H1 (cell line): ENCODE data around the gene CCDC171. TPM values are rescaled to one million over a fixed set of nuclear protein-coding genes. Genes with fewer than 3 reads are reported as not detected.

Source experiments
- CTCF ChIA-PET: fragments of 300-600 bp; sonication (Branson Sonifier 250); formaldehyde crosslinking; loops from one replicate; lab custom pipeline; 2021; ENCODE audit not compliant: partially characterized antibody; lab: Charles Lee
- POLR2A ChIA-PET: fragments of 300-600 bp; sonication (Branson Sonifier 250); formaldehyde crosslinking; loops from one replicate; lab custom pipeline; 2021; ENCODE audit warnings: inconsistent platforms; ENCODE audit not compliant: partially characterized antibody; lab: Charles Lee
- DNase-seq, 2 experiments: peaks; one replicate each; pipeline versions ENCODE4 v3.0.0 to v3.0.0-alpha.2; 2010 to 2022; ENCODE audit warnings: low spot score in 2 of 2, low read depth in 1 of 2, mixed read lengths in 1 of 2
- FAIRE-seq: peaks from 2 replicates; lab custom pipeline; 2011; peaks lifted over from hg19 to GRCh38; lab: Jason Lieb, UNC
- H2AFZ ChIP-seq: 2 replicates; pipeline ENCODE4 v1.8.1; 2012; ENCODE audit warnings: low read length, inconsistent platforms
- H2AK5ac ChIP-seq: 2 replicates; pipeline ENCODE4 v1.6.1; 2013; ENCODE audit warnings: low read depth, low read length
- H2BK120ac ChIP-seq: replicated peaks from 2 replicates; pipeline ENCODE3; 2013; ENCODE audit warnings: low read depth, low read length, inconsistent platforms
- H2BK12ac ChIP-seq: 2 replicates; pipeline ENCODE4 v1.6.1; 2013; ENCODE audit warnings: low read depth, low read length
- H2BK15ac ChIP-seq: 2 replicates; pipeline ENCODE4 v1.6.1; 2013; ENCODE audit warnings: low read length
- H2BK20ac ChIP-seq: 2 replicates; pipeline ENCODE4 v1.6.1; 2013; ENCODE audit warnings: low read length
- H2BK5ac ChIP-seq: 2 replicates; pipeline ENCODE4 v1.6.1; 2013; ENCODE audit warnings: low read depth, low read length
- H3K14ac ChIP-seq: 2 replicates; pipeline ENCODE4 v1.6.1; 2013; ENCODE audit warnings: inconsistent platforms; ENCODE audit not compliant: insufficient read length
- H3K18ac ChIP-seq: 2 replicates; pipeline ENCODE4 v1.6.1; 2013; ENCODE audit warnings: low read length; ENCODE audit errors: extremely low read depth
- H3K23ac ChIP-seq: 2 replicates; pipeline ENCODE4 v1.6.1; 2013; ENCODE audit warnings: inconsistent platforms; ENCODE audit not compliant: insufficient read length
- H3K23me2 ChIP-seq: 2 replicates; pipeline ENCODE4 v1.6.1; 2013; ENCODE audit warnings: low read depth, low read length
- H3K27ac ChIP-seq: 2 replicates; pipeline ENCODE4 v1.6.1; 2011; ENCODE audit warnings: low read depth, low read length, inconsistent platforms
- H3K27me3 ChIP-seq, 4 experiments: replicated peaks in 1 of 4; 1 replicate in 1 of 4; 2 replicates in 3 of 4; pipeline versions ENCODE4 v1.6.1 to v1.8.1; 2011 to 2013; ENCODE audit warnings: low read length in 3 of 4, mild to moderate bottlenecking in 3 of 4, inconsistent platforms in 2 of 4, mixed read lengths in 2 of 4, moderate library complexity in 1 of 4; ENCODE audit not compliant: control insufficient read depth in 3 of 4, insufficient read depth in 3 of 4; ENCODE audit errors: extremely low read depth in 1 of 4
- H3K36me3 ChIP-seq, 4 experiments: 2 replicates each; pipeline versions ENCODE4 v1.6.1 to v1.8.1; 2011 to 2013; ENCODE audit warnings: mild to moderate bottlenecking in 4 of 4, low read length in 3 of 4, moderate library complexity in 2 of 4, control low read depth in 1 of 4, inconsistent platforms in 1 of 4; ENCODE audit not compliant: insufficient read depth in 4 of 4, control insufficient read depth in 2 of 4
- H3K4ac ChIP-seq: replicated peaks from 2 replicates; pipeline ENCODE3; 2013; ENCODE audit warnings: low read length, low read depth, mixed read lengths, inconsistent platforms; ENCODE audit not compliant: insufficient read length
- H3K4me1 ChIP-seq, 4 experiments: replicated peaks in 1 of 4; 1 replicate in 1 of 4; 2 replicates in 3 of 4; pipeline versions ENCODE4 v1.6.1 to v1.8.1; 2011 to 2013; ENCODE audit warnings: low read length in 3 of 4, inconsistent platforms in 2 of 4, mixed read lengths in 1 of 4; ENCODE audit not compliant: insufficient read depth in 4 of 4, control insufficient read depth in 3 of 4
- H3K4me2 ChIP-seq, 2 experiments: 2 replicates each; pipeline versions ENCODE4 v1.6.1 to v1.8.1; 2011 to 2013; ENCODE audit warnings: low read depth in 2 of 2, low read length in 2 of 2, control low read depth in 1 of 2, inconsistent platforms in 1 of 2, mild to moderate bottlenecking in 1 of 2; ENCODE audit not compliant: insufficient read depth in 1 of 2
- H3K4me3 ChIP-seq, 4 experiments: fragments of 200-600, 300-600 bp in 1 of 4; sonication (generic), shearing (Covaris generic), sonication (Bioruptor Twin) in 1 of 4; 2 replicates each; pipeline versions ENCODE4 v1.5.1 to v1.8.1; 2011 to 2016; ENCODE audit warnings: low read length in 4 of 4, low read depth in 3 of 4, control low read depth in 2 of 4, inconsistent platforms in 2 of 4, mild to moderate bottlenecking in 2 of 4, mixed read lengths in 1 of 4, moderate library complexity in 1 of 4; ENCODE audit not compliant: insufficient read depth in 2 of 4; ENCODE audit errors: extremely low read depth in 1 of 4
- H3K56ac ChIP-seq: replicated peaks from 2 replicates; pipeline ENCODE3; 2013; ENCODE audit warnings: low read depth, mild to moderate bottlenecking, mixed read lengths, low read length, inconsistent platforms; ENCODE audit not compliant: insufficient read length
- H3K79me1 ChIP-seq: 2 replicates; pipeline ENCODE4 v1.6.1; 2013; ENCODE audit warnings: low read depth, low read length, control low read depth
- H3K79me2 ChIP-seq, 2 experiments: 2 replicates each; pipeline versions ENCODE4 v1.6.1 to v1.8.1; 2012 to 2013; ENCODE audit warnings: low read length in 2 of 2, mild to moderate bottlenecking in 2 of 2, inconsistent platforms in 1 of 2; ENCODE audit not compliant: insufficient read depth in 2 of 2, control insufficient read depth in 1 of 2
- H3K9ac ChIP-seq, 4 experiments: replicated peaks in 1 of 4; 1 replicate in 1 of 4; 2 replicates in 3 of 4; pipeline versions ENCODE4 v1.6.1 to v1.8.1; 2011 to 2013; ENCODE audit warnings: low read depth in 3 of 4, low read length in 3 of 4, control low read depth in 2 of 4, mild to moderate bottlenecking in 2 of 4, moderate library complexity in 2 of 4, inconsistent platforms in 1 of 4; ENCODE audit errors: extremely low read depth in 1 of 4
- H3K9me3 ChIP-seq, 2 experiments: 2 replicates each; pipeline versions ENCODE4 v1.6.1 to v1.8.1; 2012 to 2013; ENCODE audit warnings: mild to moderate bottlenecking in 2 of 2, moderate library complexity in 2 of 2, control low read depth in 1 of 2, inconsistent platforms in 1 of 2, low read depth in 1 of 2, low read length in 1 of 2, mixed read lengths in 1 of 2; ENCODE audit not compliant: insufficient read depth in 2 of 2
- H4K20me1 ChIP-seq, 2 experiments: replicated peaks in 1 of 2; 2 replicates each; pipeline versions ENCODE3 to v1.8.1; 2011 to 2013; ENCODE audit warnings: inconsistent platforms in 2 of 2, low read length in 2 of 2, mild to moderate bottlenecking in 1 of 2; ENCODE audit not compliant: insufficient read depth in 2 of 2, control insufficient read depth in 1 of 2
- H4K5ac ChIP-seq: 2 replicates; pipeline ENCODE4 v1.6.1; 2013; ENCODE audit warnings: low read length, low read depth, mixed read lengths, inconsistent platforms; ENCODE audit not compliant: insufficient read length
- H4K8ac ChIP-seq: 2 replicates; pipeline ENCODE4 v1.8.0; 2013; ENCODE audit warnings: mild to moderate bottlenecking, moderate library complexity, low read length, inconsistent platforms; ENCODE audit not compliant: insufficient read depth; ENCODE audit errors: extremely low read depth
- H4K91ac ChIP-seq: replicated peaks from 2 replicates; pipeline ENCODE3; 2013; ENCODE audit warnings: low read length, mixed read lengths, inconsistent platforms; ENCODE audit not compliant: insufficient read length
- BACH1 ChIP-seq: IDR thresholded peaks from 2 replicates; pipeline ENCODE4 v1.6.1; 2012; ENCODE audit warnings: low read length, improper control_type of control experiment
- EP300 ChIP-seq, 2 experiments: IDR thresholded peaks; 1 replicate in 1 of 2; 2 replicates in 1 of 2; pipeline ENCODE4 v1.6.1; 2011 to 2012; ENCODE audit warnings: low read depth in 2 of 2, low read length in 2 of 2, mild to moderate bottlenecking in 2 of 2, borderline replicate concordance in 1 of 2, inconsistent platforms in 1 of 2, moderate library complexity in 1 of 2
- EZH2 ChIP-seq: fragments of 200-600 bp; sonication (generic); IDR thresholded peaks from 2 replicates; pipeline ENCODE4 v1.7.1; 2012; ENCODE audit warnings: low read depth, mild to moderate bottlenecking, moderate library complexity, low read length, inconsistent platforms; ENCODE audit not compliant: severe bottlenecking
- HDAC2 ChIP-seq, 2 experiments: fragments of 300-600 bp in 1 of 2; sonication (generic) in 1 of 2; IDR thresholded peaks; 2 replicates each; pipeline ENCODE4 v1.6.1; 2011 to 2012; ENCODE audit warnings: low read depth in 2 of 2, low read length in 2 of 2, mild to moderate bottlenecking in 2 of 2, moderate library complexity in 2 of 2, borderline replicate concordance in 1 of 2, inconsistent platforms in 1 of 2
- KDM1A ChIP-seq: fragments of 200-600, 300-600 bp; sonication (generic); IDR thresholded peaks from 2 replicates; pipeline ENCODE4 v1.7.1; 2016; ENCODE audit warnings: mild to moderate bottlenecking, low read length, borderline replicate concordance
- NANOG ChIP-seq: IDR thresholded peaks from 2 replicates; pipeline ENCODE4 v1.6.1; 2011; ENCODE audit warnings: low read length, low read depth, mild to moderate bottlenecking, inconsistent platforms; ENCODE audit not compliant: insufficient read depth, poor library complexity, severe bottlenecking
- RAD21 ChIP-seq, 2 experiments: IDR thresholded peaks in 1 of 2; conservative IDR thresholded peaks in 1 of 2; 2 replicates each; pipeline ENCODE4 v1.6.1; 2011; ENCODE audit warnings: low read depth in 2 of 2, low read length in 2 of 2, improper control_type of control experiment in 1 of 2, inconsistent platforms in 1 of 2, mild to moderate bottlenecking in 1 of 2, moderate library complexity in 1 of 2
- WGBS, 2 experiments: shearing (Covaris generic) in 1 of 2; methylation state at CpG; one replicate each; pipeline versions ENCODE4 v1.1.6 to v1.1.7; 2013 to 2015; ENCODE audit warnings: low lambda C conversion rate in 2 of 2, mixed read lengths in 2 of 2, inconsistent platforms in 1 of 2, low coverage in 1 of 2, missing lambda C conversion rate in 1 of 2; ENCODE audit not compliant: insufficient replicate concordance in 2 of 2, insufficient coverage in 1 of 2, insufficient read length in 1 of 2; ENCODE audit errors: extremely low coverage in 1 of 2, missing lambda C conversion rate in 1 of 2; 5-methylcytosine and 5-hydroxymethylcytosine counted together
- polyA plus RNA-seq, 7 experiments: library from polyadenylated mRNA; depleted of rRNA in 3 of 7; stranded (reverse) in 5 of 7; unstranded in 2 of 7; fragments of >200 nt in 5 of 7; fragments of 200-250 nt in 2 of 7; gene quantifications; 1 replicate in 5 of 7; 2 replicates in 1 of 7; 4 replicates in 1 of 7; pipeline versions ENCODE4 v1.2.1 to v1.2.3, GENCODE V29; 2011 to 2013; ENCODE audit warnings: missing spikeins in 2 of 7, mixed read lengths in 2 of 7
- total RNA-seq: library from RNA; stranded (reverse); fragmentation: NEBNext Ultra II Directional; extraction: Animal tissue kit (Norgen Biotek cat#: 25700); gene quantifications from 2 replicates; pipeline ENCODE4 v1.2.1, GENCODE V29; 2021

Gene CCDC171
- total and polyA plus RNA-seq, 2 of the 8 experiments (the other 6 are each of a cell fraction or from before 2014, with no cell fraction given) = 0.83 to 2.3 TPM

DNA sequence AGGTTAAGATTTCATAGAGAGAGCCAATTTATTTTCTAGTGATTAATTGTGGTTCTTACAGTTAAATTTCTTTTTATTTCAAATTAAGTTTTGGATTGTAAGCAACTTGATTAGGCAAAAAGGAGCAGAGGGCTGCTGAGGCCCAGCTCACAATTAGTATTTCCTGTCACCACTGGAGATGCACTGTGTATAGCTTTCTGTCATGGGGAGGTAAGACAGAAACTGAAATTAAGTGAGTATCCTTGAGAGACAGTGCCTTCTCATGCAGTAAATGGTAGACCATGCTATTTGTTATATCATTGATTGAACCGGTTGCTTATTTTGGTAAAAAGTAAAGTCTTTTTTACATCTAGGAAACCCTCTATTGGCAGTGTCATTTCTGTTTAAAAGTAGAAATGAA lies 190.7 kb downstream of the CCDC171 start:
- no peak overlapping the region for H4K5ac ChIP-seq
- no peak overlapping the region for H3K27ac ChIP-seq
- no peak overlapping the region for H2BK12ac ChIP-seq
- no peaks in the 10 kb centered on the region for H4K20me1 ChIP-seq
- no peak overlapping the region for H3K14ac ChIP-seq
- no peak overlapping the region for H2AFZ ChIP-seq
- H3K79me1 ChIP-seq = no peaks in the 10 kb centered on the region
- no peak overlapping the region for H3K4ac ChIP-seq
- H3K27me3 ChIP-seq = no peaks in the 10 kb centered on the region
- no peak overlapping the region for H4K91ac ChIP-seq
- 0 out of 7 replicates have a peak, but pooled peaks cover 0 to 3% (median 0%) of the 10 kb centered on the region in 4 experiments for H3K4me1 ChIP-seq
- H4K8ac ChIP-seq = no peak overlapping the region
- H3K23me2 ChIP-seq = no peaks in the 10 kb centered on the region
- 90% methylated on average over 1 of the region's 1 CpG; no CpG with 5 or more reads in 1 of the 2 experiments for WGBS, 2 experiments
- no peaks in the 10 kb centered on the region for H3K9me3 ChIP-seq
- H3K56ac ChIP-seq = no peak overlapping the region
- FAIRE-seq (no peak), DNase-seq (no peak)
- H3K79me2 ChIP-seq = no peaks in the 10 kb centered on the region
- H3K18ac ChIP-seq = no peak overlapping the region
- H2BK120ac ChIP-seq = no peak overlapping the region
- no peak overlapping the region for H2BK15ac ChIP-seq
- H3K23ac ChIP-seq = no peak overlapping the region
- no peak overlapping the region for H2AK5ac ChIP-seq
- no peaks in the 10 kb centered on the region for H3K36me3 ChIP-seq
- H3K9ac ChIP-seq = no peak overlapping the region
- no peak overlapping the region for H2BK20ac ChIP-seq
- no peak overlapping the region for H3K4me3 ChIP-seq
- CTCF ChIA-PET = interaction anchor here (1.3 kb wide), 1 partner anchor 17 kb away, joined by 4 read pairs; no protein-coding TSS in a partner anchor
- TF ChIP-seq KDM1A = no peak
- no peak for TF ChIP-seq NANOG
- TF ChIP-seq EP300 (IDR thresholded peaks at IDR 0.05; ENCODE audit: borderline replicate concordance in 1 of 2, low read depth in 2 of 2, low read length in 2 of 2) = no peak
- no peak for TF ChIP-seq BACH1
- TF ChIP-seq HDAC2 (IDR thresholded peaks at IDR 0.05; ENCODE audit: borderline replicate concordance in 1 of 2, low read depth in 2 of 2, low read length in 2 of 2) = no peak
- no peak for TF ChIP-seq EZH2
- no peak for TF ChIP-seq RAD21 (IDR thresholded peaks at IDR 0.05 in 1 of 2, conservative IDR thresholded peaks at IDR 0.05 in 1 of 2; ENCODE audit: low read depth in 2 of 2, low read length in 2 of 2)
- TF ChIP-seq, all 59 proteins: peak for 0
- Histone ChIP-seq H3K4me2 (no peak overlapping the region), H2BK5ac (no peak overlapping the region)
- POLR2A ChIA-PET = no interaction called here
